ENCODE results near the gene AFDN.

The AFDN gene

GRCh38 chr6:168015482-168016175 lies 188.9 kb downstream of the AFDN start:
- no peak for TF ChIP-seq POLR2A (IDR thresholded peaks at IDR 0.05; ENCODE audit: low read depth, low read length)
- DNase-seq (ENCODE audit: insufficient read length, low spot score), result no peak
- no peak for FAIRE-seq

- DNase-seq (ENCODE audit: insufficient read length, low spot score), result no peak
- FAIRE-seq, result no peak
- TF ChIP-seq POLR2A (IDR thresholded peaks at IDR 0.05; ENCODE audit: low read depth, low read length), result no peak
Measured at GRCh38 chr6:168016176-168016620, 189.5 kb downstream of the AFDN start.

- FAIRE-seq (no peak), DNase-seq (ENCODE audit: insufficient read length, low spot score) (no peak)
- TF ChIP-seq POLR2A (IDR thresholded peaks at IDR 0.05; ENCODE audit: low read depth, low read length), result no peak
Measured at GRCh38 chr6:168016721-168017525, 190.2 kb downstream of the AFDN start.

GRCh38 chr6:168017629-168018028 lies 190.9 kb downstream of the AFDN start:
- FAIRE-seq (no peak), DNase-seq (ENCODE audit: insufficient read length, low spot score) (no peak)
- no peak for TF ChIP-seq POLR2A (IDR thresholded peaks at IDR 0.05; ENCODE audit: low read depth, low read length)

- FAIRE-seq, result no peak
- no peak for TF ChIP-seq POLR2A (IDR thresholded peaks at IDR 0.05; ENCODE audit: low read depth, low read length)
Measured at GRCh38 chr6:168018664-168019063, 192.0 kb downstream of the AFDN start.

GRCh38 chr6:168020242-168020641 lies 193.5 kb downstream of the AFDN start:
- no peak for DNase-seq (ENCODE audit: insufficient read length, low spot score)
- TF ChIP-seq POLR2A (IDR thresholded peaks at IDR 0.05; ENCODE audit: low read depth, low read length), result no peak

More at GRCh38 chr6:168018664-168019063, 192.0 kb downstream of the AFDN start:
- no peak for DNase-seq (ENCODE audit: insufficient read length, low spot score)

GRCh38 chr6:168021581-168021980 lies 194.9 kb downstream of the AFDN start:
- no peak for TF ChIP-seq POLR2A (IDR thresholded peaks at IDR 0.05; ENCODE audit: low read depth, low read length)
- no peak for DNase-seq (ENCODE audit: insufficient read length, low spot score)
- FAIRE-seq, result no peak

More at GRCh38 chr6:168020242-168020641, 193.5 kb downstream of the AFDN start:
- no peak for FAIRE-seq

All from H54 (cell line).